Gastroesophageal sphincter (tissue), 3 donors: ENCODE data around the gene CYP1A1.

ENCODE experiments used
- CTCF ChIP-seq, 4 experiments: fragments of 200-600 bp in 2 of 4; fragments of 450-650 bp in 2 of 4; sonication (generic) in 1 of 4; IDR thresholded peaks; one replicate each; pipeline ENCODE4 v1.5.1; 2017 to 2019; ENCODE audit warnings: antibody characterized with exemption in 4 of 4, mild to moderate bottlenecking in 2 of 4, moderate library complexity in 2 of 4
- POLR2A ChIP-seq, 2 donors: fragments of 450-650 bp; IDR thresholded peaks; one replicate each; pipeline ENCODE4 v1.6.1; 2017; ENCODE audit warnings: antibody characterized with exemption in 2 of 2, mild to moderate bottlenecking in 2 of 2, moderate library complexity in 1 of 2
- POLR2AphosphoS5 ChIP-seq: sonication (generic); formaldehyde crosslinking; IDR thresholded peaks from one replicate; pipeline ENCODE4 v1.6.1; 2017; ENCODE audit warnings: antibody characterized with exemption

- TF ChIP-seq CTCF (IDR thresholded peaks at IDR 0.05) (no peak), POLR2A (IDR thresholded peaks at IDR 0.05) (no peak), POLR2AphosphoS5 (no peak)
Observed at GRCh38 chr15:74680456-74680855, 44.9 kb downstream of the CYP1A1 start.
